Stomach (tissue), 9 donors: ENCODE data around the gene DPYSL3. TPM values are rescaled to one million over a fixed set of nuclear protein-coding genes. Genes with fewer than 3 reads are reported as not detected.

Experiments
- DNase-seq, 2 donors: peaks; one replicate each; pipeline versions ENCODE4 v3.0.0 to v3.0.0-alpha.2; 2013 to 2019
- H3K27ac ChIP-seq, 5 donors: fragments of 200-600 bp in 4 of 5; sonication (generic) in 4 of 5; one replicate each; pipeline ENCODE4 v1.5.1; 2013 to 2019; ENCODE audit warnings: mild to moderate bottlenecking in 1 of 5, moderate library complexity in 1 of 5
- H3K27me3 ChIP-seq, 3 donors: fragments of 200-600 bp; sonication (generic); one replicate each; pipeline ENCODE4 v1.5.1; 2017 to 2019; ENCODE audit warnings: mixed run types in 1 of 3
- H3K36me3 ChIP-seq, 4 donors: fragments of 200-600 bp; sonication (generic); 1 replicate in 3 of 4; 2 replicates in 1 of 4; pipeline ENCODE4 v1.5.1; 2016 to 2019
- H3K4me1 ChIP-seq, 4 donors: fragments of 200-600 bp; sonication (generic); one replicate each; pipeline ENCODE4 v1.5.1; 2016 to 2019
- H3K4me3 ChIP-seq, 4 donors: fragments of 200-600 bp; sonication (generic) in 3 of 4; one replicate each; pipeline ENCODE4 v1.5.1; 2016 to 2019; ENCODE audit warnings: mild to moderate bottlenecking in 1 of 4
- H3K9me3 ChIP-seq, 4 donors: fragments of 200-600 bp; sonication (generic); one replicate each; pipeline ENCODE4 v1.5.1; 2016 to 2019
- EP300 ChIP-seq: sonication (generic); formaldehyde crosslinking; IDR thresholded peaks from one replicate; pipeline ENCODE4 v1.6.1; 2017; ENCODE audit warnings: antibody characterized with exemption
- POLR2A ChIP-seq, 4 donors: fragments of 450-650 bp; IDR thresholded peaks; one replicate each; pipeline ENCODE4 v1.6.1; 2016; ENCODE audit warnings: antibody characterized with exemption in 4 of 4, control low read depth in 2 of 4, mild to moderate bottlenecking in 1 of 4, moderate library complexity in 1 of 4
- POLR2AphosphoS5 ChIP-seq, 3 donors: sonication (generic); formaldehyde crosslinking; IDR thresholded peaks; one replicate each; pipeline ENCODE4 v1.6.1; 2016; ENCODE audit warnings: antibody characterized with exemption in 3 of 3
- WGBS, 5 donors: extraction: QIAGEN DNeasy Blood & Tissue Kit in 3 of 5; methylation state at CpG; one replicate each; pipeline versions ENCODE4 v1.1.5 to v1.1.7; 2013 to 2018; 5-methylcytosine and 5-hydroxymethylcytosine counted together
- intact Hi-C: fragments of 100-400 bp; cut with DNase I; formaldehyde crosslinking; loops from one replicate; pipeline ENCODE4 v1.15.1; 2023; ENCODE audit warnings: low total_unique reads
- polyA plus RNA-seq, 3 donors: library from polyadenylated mRNA; stranded (reverse); fragments of 200-250 nt; gene quantifications; one replicate each; pipeline ENCODE4 v1.2.3, GENCODE V29; 2013
- total RNA-seq, 5 donors: library from RNA; depleted of rRNA; stranded (reverse); fragments of >200 nt; gene quantifications; one replicate each; pipeline versions ENCODE4 v1.1.0 to v1.2.3, GENCODE V29; 2014 to 2016
- TF ChIP-seq, protein P1 (sequence below), 7 experiments: fragments of 450-650 bp in 4 of 7; fragments of 200-600 bp in 3 of 7; sonication (generic) in 3 of 7; IDR thresholded peaks; one replicate each; pipeline ENCODE4 v1.5.1; 2016 to 2019; ENCODE audit warnings: antibody characterized with exemption in 7 of 7, control low read depth in 2 of 7, mild to moderate bottlenecking in 1 of 7
- donor health status: healthy with polysubstance abuse.
- donor health status: Bipolar disorder and iron deficiency.
- donor health status: healthy.

DPYSL3 gene
- total and polyA plus RNA-seq, 8 donors, result 15.0 to 144 (median 38.0) TPM

DNA sequence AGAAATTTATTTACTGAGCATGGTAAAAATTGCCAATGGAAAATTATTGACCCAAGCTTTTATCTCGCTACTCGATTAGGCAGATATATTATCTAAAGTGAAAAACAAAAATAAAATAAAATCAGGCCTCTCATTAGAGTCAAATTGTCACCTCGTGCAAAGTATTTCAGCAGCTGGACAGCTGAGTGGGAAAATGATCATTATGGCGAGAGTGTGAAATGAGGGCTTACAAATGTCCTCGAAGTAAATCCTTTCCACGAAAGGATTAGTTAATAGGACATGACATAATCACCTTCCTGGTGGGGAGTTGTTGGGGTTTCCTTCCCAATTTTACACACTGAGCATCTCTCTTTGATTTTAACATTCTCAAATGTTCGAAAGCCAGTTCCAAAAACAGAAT, 5.4 kb upstream of the DPYSL3 start:
- no peak overlapping the region for H3K27ac ChIP-seq
- no peaks in the 10 kb centered on the region for H3K36me3 ChIP-seq
- H3K27me3 ChIP-seq, result peaks cover 0 to 18% (median 8%) of the 10 kb centered on the region in 3 donors
- DNase-seq, result no peak
- no peak overlapping the region for H3K4me3 ChIP-seq
- H3K4me1 ChIP-seq, result peaks cover 0 to 3% (median 1%) of the 10 kb centered on the region in 4 donors
- TF ChIP-seq EP300, result no peak
- no peak for TF ChIP-seq POLR2AphosphoS5 (IDR thresholded peaks at IDR 0.05)
- WGBS, 5 donors, result 61 to 76% (median 63%) methylated on average over 7 of the region's 7 CpGs
- intact Hi-C loops, result no loop called here
- no peaks in the 10 kb centered on the region for H3K9me3 ChIP-seq

DNA sequence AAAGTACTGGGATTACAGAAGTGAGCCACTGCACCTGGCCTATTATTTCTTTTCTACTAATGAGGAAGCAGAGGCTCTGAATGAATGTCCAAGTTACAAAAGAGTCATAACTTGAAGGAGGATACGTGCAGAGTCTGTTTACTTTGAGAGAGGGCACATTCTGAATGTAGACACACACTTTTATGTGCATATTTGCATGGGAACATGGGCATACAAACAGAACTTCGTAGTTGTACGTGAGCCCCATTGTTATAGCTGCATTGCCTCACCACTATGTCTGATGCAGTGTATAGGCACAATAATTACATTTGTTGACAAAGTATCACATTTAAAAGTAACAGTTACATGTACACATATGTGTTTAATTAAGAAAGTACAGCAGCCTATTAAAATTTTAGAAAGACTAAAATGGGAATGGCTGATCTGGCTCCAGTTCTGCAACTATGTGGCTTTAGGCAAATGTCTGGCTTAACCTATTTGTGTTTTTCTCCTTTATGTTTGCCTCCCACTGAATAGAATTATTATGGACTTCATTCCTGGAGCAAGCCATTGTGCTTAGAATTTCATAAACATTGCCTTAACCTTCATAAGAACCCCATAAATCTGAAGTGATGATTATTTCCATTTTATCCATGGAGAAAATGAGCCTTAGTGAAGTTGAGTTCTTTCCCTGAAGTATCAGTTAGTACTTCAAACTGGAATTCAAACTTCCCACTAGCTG, 3.0 kb upstream of the DPYSL3 start:
- whole genome bisulfite sequencing, 5 donors, result 37 to 55% (median 50%) methylated on average over 3 of the region's 3 CpGs
- no peak for TF ChIP-seq EP300
- no peak for TF ChIP-seq POLR2AphosphoS5 (IDR thresholded peaks at IDR 0.05)
- no peak for TF ChIP-seq POLR2A (IDR thresholded peaks at IDR 0.05)
- TF ChIP-seq, protein P1, sequence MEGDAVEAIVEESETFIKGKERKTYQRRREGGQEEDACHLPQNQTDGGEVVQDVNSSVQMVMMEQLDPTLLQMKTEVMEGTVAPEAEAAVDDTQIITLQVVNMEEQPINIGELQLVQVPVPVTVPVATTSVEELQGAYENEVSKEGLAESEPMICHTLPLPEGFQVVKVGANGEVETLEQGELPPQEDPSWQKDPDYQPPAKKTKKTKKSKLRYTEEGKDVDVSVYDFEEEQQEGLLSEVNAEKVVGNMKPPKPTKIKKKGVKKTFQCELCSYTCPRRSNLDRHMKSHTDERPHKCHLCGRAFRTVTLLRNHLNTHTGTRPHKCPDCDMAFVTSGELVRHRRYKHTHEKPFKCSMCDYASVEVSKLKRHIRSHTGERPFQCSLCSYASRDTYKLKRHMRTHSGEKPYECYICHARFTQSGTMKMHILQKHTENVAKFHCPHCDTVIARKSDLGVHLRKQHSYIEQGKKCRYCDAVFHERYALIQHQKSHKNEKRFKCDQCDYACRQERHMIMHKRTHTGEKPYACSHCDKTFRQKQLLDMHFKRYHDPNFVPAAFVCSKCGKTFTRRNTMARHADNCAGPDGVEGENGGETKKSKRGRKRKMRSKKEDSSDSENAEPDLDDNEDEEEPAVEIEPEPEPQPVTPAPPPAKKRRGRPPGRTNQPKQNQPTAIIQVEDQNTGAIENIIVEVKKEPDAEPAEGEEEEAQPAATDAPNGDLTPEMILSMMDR (IDR thresholded peaks at IDR 0.05), result no peak
- Histone ChIP-seq H3K27ac (no peak overlapping the region), H3K36me3 (no peaks in the 10 kb centered on the region), H3K4me3 (no peak overlapping the region), H3K27me3 (peaks cover 0 to 42% (median 25%) of the 10 kb centered on the region in 3 donors), H3K9me3 (no peaks in the 10 kb centered on the region), H3K4me1 (peaks cover 6 to 25% (median 16%) of the 10 kb centered on the region in 4 donors)
- DNase-seq, result no peak
- intact Hi-C loops, result no loop called here

DNA sequence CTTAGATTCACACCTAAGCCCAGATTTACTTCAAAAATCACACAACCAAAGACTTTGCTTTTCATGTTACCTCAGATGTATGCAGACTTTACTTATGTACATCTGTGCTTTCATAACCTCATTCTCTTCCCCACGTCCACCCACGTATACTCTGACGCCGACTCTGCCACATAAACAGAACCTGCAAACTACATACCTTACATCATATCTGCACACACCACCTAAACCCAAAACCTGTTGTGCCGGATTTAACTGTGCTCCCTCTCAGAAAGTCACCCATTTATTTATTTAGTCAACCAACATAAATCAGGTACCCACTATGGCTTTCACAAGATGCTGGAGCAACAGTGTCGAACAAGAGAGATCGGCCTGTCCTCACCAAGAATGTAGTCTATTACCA, 1.0 kb upstream of the DPYSL3 start:
- peaks cover 0 to 46% (median 25%) of the 10 kb centered on the region in 3 donors for H3K27me3 ChIP-seq
- no peak overlapping the region for H3K27ac ChIP-seq
- TF ChIP-seq, protein P1 (IDR thresholded peaks at IDR 0.05), result no peak
- TF ChIP-seq EP300 (no peak), POLR2AphosphoS5 (IDR thresholded peaks at IDR 0.05) (no peak), POLR2A (IDR thresholded peaks at IDR 0.05) (no peak)
- H3K36me3 ChIP-seq, result no peaks in the 10 kb centered on the region
- no peaks in the 10 kb centered on the region for H3K9me3 ChIP-seq
- no peak overlapping the region for H3K4me3 ChIP-seq
- intact Hi-C loops, result no loop called here
- WGBS, 5 donors, result 60 to 80% (median 62%) methylated on average over 7 of the region's 7 CpGs
- DNase-seq, result no peak
- H3K4me1 ChIP-seq, result peaks cover 6 to 25% (median 16%) of the 10 kb centered on the region in 4 donors

DNA sequence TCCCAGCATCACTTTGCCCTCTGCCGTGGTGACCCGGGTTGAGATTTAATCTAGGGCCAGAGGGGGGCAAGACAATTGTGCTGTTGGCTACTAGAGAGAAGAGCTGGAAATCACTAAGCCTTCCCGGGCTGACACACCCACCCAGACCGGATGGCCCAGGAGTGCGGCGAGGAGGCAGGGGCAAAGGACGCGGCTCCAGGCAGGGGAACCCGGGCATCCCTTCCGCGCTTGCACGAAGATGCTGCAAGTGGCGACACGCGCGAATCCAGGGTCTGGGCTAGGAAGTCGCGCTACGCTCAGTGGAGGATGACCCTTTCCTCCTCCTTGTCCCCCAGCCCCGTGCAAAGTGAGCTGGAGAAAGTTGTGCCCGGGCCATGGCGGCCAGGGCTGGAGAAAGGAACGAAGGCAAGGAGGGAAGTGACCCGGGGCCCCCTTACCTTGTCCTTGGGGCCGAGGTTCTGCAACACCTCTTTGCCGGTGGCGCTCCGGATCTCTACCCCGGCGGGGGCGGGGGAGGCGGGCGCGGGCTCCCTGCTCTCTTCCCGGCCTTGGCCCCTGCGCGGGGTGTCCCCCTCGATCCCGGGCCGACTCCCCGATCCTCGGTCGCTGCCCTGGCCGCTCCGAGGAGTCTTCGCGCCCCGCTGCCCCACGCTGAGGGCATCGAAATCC, 693 bp downstream of the DPYSL3 start:
- no peak for TF ChIP-seq EP300
- TF ChIP-seq POLR2AphosphoS5 (IDR thresholded peaks at IDR 0.05), result no peak
- no peak for TF ChIP-seq POLR2A (IDR thresholded peaks at IDR 0.05)
- TF ChIP-seq, protein P1 (IDR thresholded peaks at IDR 0.05), result no peak
- WGBS, 5 donors, result 1 to 4% (median 3%) methylated on average over 29 to 50 of the region's 50 CpGs

More for the DNA sequence above, 693 bp downstream of the DPYSL3 start:
- Histone ChIP-seq H3K27ac (peak overlapping the region; percentile 31 to 86 (median 78)), H3K9me3 (no peaks in the 10 kb centered on the region), H3K36me3 (no peaks in the 10 kb centered on the region), H3K4me1 (peaks cover 6 to 28% (median 16%) of the 10 kb centered on the region in 4 donors), H3K4me3 (peak overlapping the region; percentile 52 to 65 (median 56)), H3K27me3 (peaks cover 0 to 46% (median 25%) of the 10 kb centered on the region in 3 donors)
- DNase-seq, result peak in 1 of 2 donors; percentile 55
- intact Hi-C loops, result no loop called here
